LNCaP clone FGC (cell line): ENCODE data around the gene TENT4B.

Source experiments
- DNase-seq: peaks from one replicate; pipeline ENCODE4 v3.0.0-alpha.2; 2011; ENCODE audit warnings: low read depth
- H3K4me3 ChIP-seq: 2 replicates; pipeline ENCODE4 v1.5.1; 2011; ENCODE audit warnings: mild to moderate bottlenecking, low read depth, low read length, control low read depth
- CTCF ChIP-seq: IDR thresholded peaks from 2 replicates; pipeline ENCODE4 v1.5.1; 2012; ENCODE audit warnings: mild to moderate bottlenecking; ENCODE audit not compliant: control insufficient read depth, insufficient read depth; ENCODE audit errors: extremely low read depth

The TENT4B gene

GRCh38 chr16:50256604-50257003 is 103.5 kb downstream of the TENT4B start:
- no peak overlapping the region for H3K4me3 ChIP-seq
- no peak for TF ChIP-seq CTCF
- no peak for DNase-seq

GRCh38 chr16:50257876-50258275 is 104.8 kb downstream of the TENT4B start:
- no peak for TF ChIP-seq CTCF
- no peak for DNase-seq
- H3K4me3 ChIP-seq: no peak overlapping the region

- DNase-seq: no peak
- TF ChIP-seq CTCF: no peak
- no peak overlapping the region for H3K4me3 ChIP-seq
Observed at GRCh38 chr16:50259334-50260205, 106.5 kb downstream of the TENT4B start.

GRCh38 chr16:50260206-50261159 is 107.4 kb downstream of the TENT4B start:
- TF ChIP-seq CTCF: no peak
- no peak for DNase-seq
- H3K4me3 ChIP-seq: no peak overlapping the region

- TF ChIP-seq CTCF: no peak
- no peak overlapping the region for H3K4me3 ChIP-seq
- no peak for DNase-seq
Observed at GRCh38 chr16:50261160-50261706, 108.1 kb downstream of the TENT4B start.

GRCh38 chr16:50261707-50262235 is 108.7 kb downstream of the TENT4B start:
- no peak for TF ChIP-seq CTCF
- peak; percentile 71 for DNase-seq
- H3K4me3 ChIP-seq: no peak overlapping the region
